Upper lobe of right lung (tissue), 1 donor: Measurements from ENCODE around the gene TFAP2A. TPM values are rescaled to one million over a fixed set of nuclear protein-coding genes. Genes with fewer than 3 reads are reported as not detected.

Experiments used
- ATAC-seq: fragments of 200-7000 bp; cut with Tn5 transposase; one replicate; pipeline ENCODE4 v1.9.1; 2020; ENCODE audit warnings: mild to moderate bottlenecking, moderate library complexity
- DNase-seq: peaks from one replicate; pipeline ENCODE4 v3.0.0-alpha.2; 2020
- H3K27ac ChIP-seq: fragments of 200-600 bp; one replicate; pipeline ENCODE4 v1.8.0; 2022
- H3K27me3 ChIP-seq: fragments of 200-600 bp; one replicate; pipeline ENCODE4 v1.8.0; 2022; ENCODE audit warnings: mild to moderate bottlenecking
- H3K36me3 ChIP-seq: fragments of 200-600 bp; one replicate; pipeline ENCODE4 v1.8.0; 2022
- H3K4me1 ChIP-seq: fragments of 200-600 bp; one replicate; pipeline ENCODE4 v1.8.0; 2022
- H3K4me3 ChIP-seq: fragments of 200-600 bp; one replicate; pipeline ENCODE4 v1.8.0; 2022; ENCODE audit warnings: mild to moderate bottlenecking
- H3K9me3 ChIP-seq: fragments of 200-600 bp; one replicate; pipeline ENCODE4 v1.8.0; 2022
- intact Hi-C: fragments of 100-400 bp; cut with DNase I; formaldehyde crosslinking; loops from one replicate; pipeline ENCODE4 v1.11.0; 2022
- total RNA-seq: library from RNA; stranded (reverse); fragmentation: NEBNext Ultra II Directional; extraction: Animal tissue kit (Norgen Biotek cat#: 25700); gene quantifications from one replicate; pipeline ENCODE4 v1.2.1, GENCODE V29; 2021
- TF ChIP-seq, protein P1 (sequence below): fragments of 200-600 bp; IDR thresholded peaks from one replicate; pipeline ENCODE4 v1.8.0; 2022; ENCODE audit warnings: antibody characterized with exemption
- donor health status: DM: no; HTN: yes; CAD: no; lungs with severe emphysema.

Gene TFAP2A
- total RNA-seq, 1 donor from 2014 or later, result 1.9 TPM

DNA sequence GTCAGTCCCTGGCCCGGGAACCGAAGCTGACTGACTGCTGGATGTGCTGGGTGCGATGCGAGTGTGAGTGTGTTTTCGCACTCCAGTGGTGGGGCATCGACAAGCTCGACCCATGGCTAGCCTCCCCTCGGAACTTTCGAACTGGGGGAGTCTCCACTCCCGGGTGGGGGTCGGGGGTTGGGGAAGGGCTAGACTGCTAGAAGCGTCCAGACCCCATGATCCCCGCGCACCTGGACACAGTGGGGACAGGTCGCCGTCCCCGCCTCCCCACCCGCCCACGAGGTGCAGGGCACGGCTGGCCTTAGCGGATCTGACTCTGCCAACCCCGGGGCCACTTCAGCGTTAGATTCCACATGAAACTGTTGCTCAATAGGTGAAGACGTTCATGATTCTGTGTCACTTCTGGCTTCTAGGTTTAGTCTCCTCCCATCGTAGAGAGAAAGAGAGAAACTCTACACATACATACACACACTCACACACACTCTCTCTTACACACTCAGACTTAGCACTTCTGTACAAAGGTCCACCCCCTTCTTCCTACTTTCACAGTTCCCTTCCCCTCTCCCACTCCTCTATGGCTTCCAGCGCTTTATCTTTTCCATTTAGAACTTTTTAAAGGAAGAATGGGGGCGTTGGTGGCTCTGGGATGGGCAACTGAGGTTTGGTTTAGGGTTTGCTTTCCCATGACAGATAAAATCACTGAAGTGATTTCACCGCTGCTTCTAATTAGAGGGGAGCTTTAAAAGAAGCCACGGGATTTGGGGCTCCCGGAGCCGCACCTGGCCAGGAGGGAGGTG lies 5.1 kb upstream of the TFAP2A start:
- no peak for ATAC-seq
- H3K9me3 ChIP-seq, result no peaks in the 10 kb centered on the region
- H3K4me1 ChIP-seq, result peaks cover 5% of the 10 kb centered on the region
- no peak for DNase-seq
- TF ChIP-seq, protein P1, sequence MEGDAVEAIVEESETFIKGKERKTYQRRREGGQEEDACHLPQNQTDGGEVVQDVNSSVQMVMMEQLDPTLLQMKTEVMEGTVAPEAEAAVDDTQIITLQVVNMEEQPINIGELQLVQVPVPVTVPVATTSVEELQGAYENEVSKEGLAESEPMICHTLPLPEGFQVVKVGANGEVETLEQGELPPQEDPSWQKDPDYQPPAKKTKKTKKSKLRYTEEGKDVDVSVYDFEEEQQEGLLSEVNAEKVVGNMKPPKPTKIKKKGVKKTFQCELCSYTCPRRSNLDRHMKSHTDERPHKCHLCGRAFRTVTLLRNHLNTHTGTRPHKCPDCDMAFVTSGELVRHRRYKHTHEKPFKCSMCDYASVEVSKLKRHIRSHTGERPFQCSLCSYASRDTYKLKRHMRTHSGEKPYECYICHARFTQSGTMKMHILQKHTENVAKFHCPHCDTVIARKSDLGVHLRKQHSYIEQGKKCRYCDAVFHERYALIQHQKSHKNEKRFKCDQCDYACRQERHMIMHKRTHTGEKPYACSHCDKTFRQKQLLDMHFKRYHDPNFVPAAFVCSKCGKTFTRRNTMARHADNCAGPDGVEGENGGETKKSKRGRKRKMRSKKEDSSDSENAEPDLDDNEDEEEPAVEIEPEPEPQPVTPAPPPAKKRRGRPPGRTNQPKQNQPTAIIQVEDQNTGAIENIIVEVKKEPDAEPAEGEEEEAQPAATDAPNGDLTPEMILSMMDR, result no peak
- H3K27me3 ChIP-seq, result peaks cover 98% of the 10 kb centered on the region
- intact Hi-C loops, result no loop called here
- no peak overlapping the region for H3K27ac ChIP-seq
- H3K4me3 ChIP-seq, result no peak overlapping the region
- H3K36me3 ChIP-seq, result no peaks in the 10 kb centered on the region

DNA sequence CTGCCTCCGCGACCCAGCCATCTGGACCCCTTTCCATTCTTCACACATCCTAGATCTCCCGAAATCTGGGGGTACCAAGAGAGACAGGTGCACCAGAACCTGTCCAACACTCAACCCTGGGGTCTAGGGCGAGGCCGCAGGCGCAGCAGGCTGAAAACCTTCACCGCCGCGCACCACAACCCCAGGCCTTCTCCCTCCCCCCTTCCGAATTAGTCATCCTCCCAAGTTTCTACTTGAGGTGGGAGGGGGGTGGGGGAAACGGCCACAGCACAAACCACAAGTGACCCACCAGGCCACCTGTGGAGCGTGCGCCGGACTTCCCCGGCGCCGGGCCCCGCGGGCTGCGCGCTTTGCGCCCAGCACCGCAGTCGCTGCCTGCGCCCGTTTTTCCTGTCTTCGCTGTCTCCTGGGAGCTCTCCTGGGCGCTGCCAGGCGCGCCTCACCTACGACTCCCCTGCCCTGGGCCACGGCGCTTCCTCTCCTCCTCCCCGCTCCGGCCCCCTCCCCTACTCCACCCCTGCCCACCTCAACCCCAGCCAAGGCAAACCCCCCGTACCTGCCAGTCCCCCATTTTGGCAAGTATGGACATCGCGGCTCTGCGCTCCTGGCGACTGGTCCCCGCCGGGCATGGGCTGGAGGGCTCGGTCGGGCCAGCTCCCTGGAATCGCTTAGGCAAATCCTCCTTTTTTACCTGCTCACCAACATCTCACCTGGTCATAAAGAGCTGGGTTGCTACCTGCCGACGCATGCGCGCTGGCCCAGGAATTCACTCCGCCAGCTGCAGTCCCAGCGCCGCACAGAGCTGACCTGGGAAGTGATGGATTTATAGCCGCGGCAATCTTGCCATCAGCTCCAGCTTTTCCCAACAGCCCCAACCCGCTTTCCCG lies 4.2 kb upstream of the TFAP2A start:
- Histone ChIP-seq H3K36me3 (no peaks in the 10 kb centered on the region), H3K27me3 (peaks cover 98% of the 10 kb centered on the region), H3K9me3 (no peaks in the 10 kb centered on the region), H3K4me3 (no peak overlapping the region), H3K27ac (no peak overlapping the region), H3K4me1 (peaks cover 12% of the 10 kb centered on the region)
- DNase-seq (peak; percentile 65), ATAC-seq (no peak)
- intact Hi-C loops, result no loop called here
- TF ChIP-seq, protein P1, result no peak

DNA sequence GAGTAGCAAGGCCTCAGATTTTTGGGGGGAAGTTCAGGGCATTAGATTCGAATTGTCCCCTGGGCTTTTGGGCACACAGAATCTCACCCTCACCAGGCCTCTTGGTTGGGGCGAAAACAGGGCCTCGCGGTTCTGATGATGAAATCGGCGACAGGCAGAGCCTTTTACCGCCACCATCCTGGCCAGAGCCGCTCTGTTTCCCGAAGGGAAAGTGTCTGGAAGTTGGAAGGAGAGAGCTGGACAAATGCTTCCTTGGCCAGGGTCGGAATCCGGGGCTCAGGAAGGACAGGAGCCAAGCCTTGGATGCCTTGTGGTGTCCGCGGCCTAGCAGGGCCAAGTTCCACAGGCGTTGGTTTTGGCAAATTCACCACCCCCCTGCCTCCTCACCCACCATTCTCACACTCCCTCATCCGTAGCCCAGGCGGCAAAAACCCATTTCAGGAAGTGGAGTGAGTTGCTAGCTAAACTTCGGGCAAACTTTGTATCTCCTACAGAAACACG lies 3.5 kb upstream of the TFAP2A start:
- Histone ChIP-seq H3K9me3 (no peaks in the 10 kb centered on the region), H3K4me1 (peaks cover 19% of the 10 kb centered on the region), H3K4me3 (no peak overlapping the region), H3K27ac (no peak overlapping the region), H3K27me3 (peaks cover 99% of the 10 kb centered on the region), H3K36me3 (no peaks in the 10 kb centered on the region)
- ATAC-seq (no peak), DNase-seq (no peak)
- TF ChIP-seq, protein P1, result no peak
- intact Hi-C loops, result no loop called here

DNA sequence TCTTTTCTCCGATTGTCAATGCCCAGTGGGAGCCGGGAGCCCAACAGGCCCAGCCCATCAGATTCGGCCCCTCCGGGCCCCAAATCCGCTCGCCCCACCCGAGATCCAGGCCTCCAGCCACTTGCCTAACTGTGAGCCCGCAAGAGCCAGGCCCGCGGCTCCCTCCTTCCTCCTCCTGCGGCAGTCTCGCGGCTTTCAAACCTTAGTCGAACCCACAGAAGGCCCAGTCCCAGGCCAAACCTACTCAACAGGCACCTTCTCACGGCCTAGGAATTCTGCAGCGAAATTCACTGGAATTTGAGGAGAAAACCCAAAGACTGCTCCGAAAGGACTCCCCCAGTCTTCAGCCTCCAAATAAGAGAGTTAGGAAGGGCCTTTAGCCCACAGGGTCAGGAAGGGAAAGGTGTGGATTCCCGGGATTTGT lies 2.8 kb upstream of the TFAP2A start:
- Histone ChIP-seq H3K27ac (no peak overlapping the region), H3K36me3 (no peaks in the 10 kb centered on the region), H3K4me3 (no peak overlapping the region), H3K9me3 (no peaks in the 10 kb centered on the region), H3K4me1 (peaks cover 26% of the 10 kb centered on the region), H3K27me3 (peaks cover 100% of the 10 kb centered on the region)
- intact Hi-C loops, result no loop called here
- TF ChIP-seq, protein P1, result no peak
- no peak for DNase-seq
- no peak for ATAC-seq

DNA sequence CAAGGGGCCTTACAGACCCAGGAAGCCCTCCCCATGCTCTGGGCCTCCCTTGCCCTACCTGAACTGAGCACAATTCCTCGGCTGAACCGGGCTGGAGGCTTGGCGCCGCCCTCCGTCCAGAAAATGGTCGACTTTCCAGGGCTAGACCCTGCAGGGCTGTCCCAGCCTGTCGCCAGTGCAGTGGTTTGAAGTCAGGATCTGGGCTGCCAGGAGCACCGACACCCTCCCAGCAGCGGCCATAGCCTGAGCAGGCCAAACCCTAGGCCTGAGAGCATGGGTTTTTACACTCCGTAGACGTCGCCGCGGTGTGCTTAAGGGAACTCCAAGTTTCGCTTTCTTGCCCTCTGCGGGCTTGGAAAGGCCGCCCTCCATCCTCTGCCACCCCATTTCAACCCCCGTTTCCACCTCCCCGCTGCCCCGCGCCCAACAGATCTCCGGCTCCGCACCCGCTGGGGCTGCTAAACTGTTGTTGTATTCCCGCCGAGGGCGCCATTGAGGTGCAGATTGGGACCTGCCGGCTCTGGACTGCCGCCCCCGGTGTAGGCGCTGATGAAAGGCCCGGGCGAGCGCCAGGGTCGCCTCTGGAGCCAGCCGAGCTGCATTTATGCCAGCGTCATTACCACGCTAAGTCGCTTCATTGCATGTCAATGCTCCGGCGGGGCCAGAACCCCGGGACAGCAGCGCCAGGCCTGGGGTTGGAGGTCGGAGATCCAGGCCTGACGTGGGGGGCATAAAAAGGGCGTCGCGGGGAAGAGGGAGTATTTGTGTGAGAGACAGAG lies 2.2 kb upstream of the TFAP2A start:
- Histone ChIP-seq H3K27me3 (peaks cover 95% of the 10 kb centered on the region), H3K9me3 (no peaks in the 10 kb centered on the region), H3K4me1 (peaks cover 26% of the 10 kb centered on the region), H3K27ac (no peak overlapping the region), H3K36me3 (no peaks in the 10 kb centered on the region), H3K4me3 (peak overlapping the region; percentile 8)
- DNase-seq (no peak), ATAC-seq (no peak)
- intact Hi-C loops, result no loop called here
- TF ChIP-seq, protein P1, result no peak
